Measurements from ENCODE around the gene FAN1. TPM values are rescaled to one million over a fixed set of nuclear protein-coding genes. Genes with fewer than 3 reads are reported as not detected.

FAN1 gene
- total and polyA plus RNA-seq, 2 of the 13 experiments (the other 11 are each of a cell fraction or from before 2014, with no cell fraction given), result 10.8 to 20.1 TPM

DNA sequence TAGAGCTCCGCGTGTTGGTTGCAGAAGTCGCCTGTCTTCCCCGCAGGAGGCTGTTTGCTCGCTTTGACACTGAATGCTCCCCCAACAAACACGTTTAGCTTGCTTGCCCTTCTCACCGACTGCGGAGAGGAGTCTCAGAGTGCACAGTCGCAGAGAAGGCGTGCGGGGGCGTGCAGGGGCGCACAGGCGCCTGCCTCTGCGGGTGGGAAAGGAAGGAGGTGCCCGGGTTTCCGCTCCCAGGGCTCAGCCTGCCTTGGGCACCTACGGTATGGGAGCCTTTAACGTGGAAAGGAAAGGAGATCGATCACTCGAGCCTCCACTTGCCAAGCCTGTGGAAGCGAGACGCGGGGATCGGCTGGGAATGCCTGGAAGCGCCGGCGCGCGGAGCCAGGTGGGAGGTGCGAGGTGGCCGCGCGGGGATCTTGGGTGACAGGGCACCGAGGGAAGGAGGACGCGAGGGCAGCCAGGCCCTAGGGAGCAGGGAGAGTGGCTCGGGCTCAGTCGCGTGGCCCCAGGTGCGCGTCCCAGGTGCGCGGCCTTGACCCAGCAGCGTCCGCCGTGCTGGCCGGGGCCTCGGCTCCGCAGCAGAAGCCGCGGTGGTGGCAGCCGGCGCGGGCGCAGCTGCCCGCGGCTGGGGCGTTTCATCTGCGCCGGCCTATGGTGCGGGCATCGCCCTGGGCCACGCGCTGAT is at the start of gene FAN1 (continued):
- TF ChIP-seq, protein P1, sequence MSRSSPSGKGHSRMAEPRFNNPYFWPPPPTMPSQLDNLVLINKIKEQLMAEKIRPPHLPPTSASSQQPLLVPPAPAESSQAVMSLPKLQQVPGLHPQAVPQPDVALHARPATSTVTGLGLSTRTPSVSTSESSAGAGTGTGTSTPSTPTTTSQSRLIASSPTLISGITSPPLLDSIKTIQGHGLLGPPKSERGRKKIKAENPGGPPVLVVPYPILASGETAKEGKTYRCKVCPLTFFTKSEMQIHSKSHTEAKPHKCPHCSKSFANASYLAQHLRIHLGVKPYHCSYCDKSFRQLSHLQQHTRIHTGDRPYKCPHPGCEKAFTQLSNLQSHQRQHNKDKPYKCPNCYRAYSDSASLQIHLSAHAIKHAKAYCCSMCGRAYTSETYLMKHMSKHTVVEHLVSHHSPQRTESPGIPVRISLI (CRISPR knock-in tag; IDR thresholded peaks at IDR 0.05; ENCODE audit: borderline replicate concordance), result no peak; the same call in 1 of the 2 replicates
- no peak for TF ChIP-seq RORA (CRISPR knock-in tag; IDR thresholded peaks at IDR 0.05)
- no peak for TF ChIP-seq MED13 (CRISPR knock-in tag; IDR thresholded peaks at IDR 0.05)
- TF ChIP-seq, protein P2, sequence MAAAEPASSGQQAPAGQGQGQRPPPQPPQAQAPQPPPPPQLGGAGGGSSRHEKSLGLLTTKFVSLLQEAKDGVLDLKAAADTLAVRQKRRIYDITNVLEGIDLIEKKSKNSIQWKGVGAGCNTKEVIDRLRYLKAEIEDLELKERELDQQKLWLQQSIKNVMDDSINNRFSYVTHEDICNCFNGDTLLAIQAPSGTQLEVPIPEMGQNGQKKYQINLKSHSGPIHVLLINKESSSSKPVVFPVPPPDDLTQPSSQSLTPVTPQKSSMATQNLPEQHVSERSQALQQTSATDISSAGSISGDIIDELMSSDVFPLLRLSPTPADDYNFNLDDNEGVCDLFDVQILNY (CRISPR knock-in tag; conservative IDR thresholded peaks at IDR 0.05), result peak; percentile 62; the same call in 1 of the 2 replicates
- TF ChIP-seq ZNF253 (CRISPR knock-in tag; IDR thresholded peaks at IDR 0.05; ENCODE audit: borderline replicate concordance), result 0 out of 2 replicates have a peak, but pooled peaks have one; percentile 60
- peak; percentile 38; the same call in 1 of the 2 replicates for TF ChIP-seq NFE2 (CRISPR knock-in tag; IDR thresholded peaks at IDR 0.05)
- peak; percentile 93 for TF ChIP-seq REL (CRISPR knock-in tag; conservative IDR thresholded peaks at IDR 0.05)
- TF ChIP-seq, protein P3, sequence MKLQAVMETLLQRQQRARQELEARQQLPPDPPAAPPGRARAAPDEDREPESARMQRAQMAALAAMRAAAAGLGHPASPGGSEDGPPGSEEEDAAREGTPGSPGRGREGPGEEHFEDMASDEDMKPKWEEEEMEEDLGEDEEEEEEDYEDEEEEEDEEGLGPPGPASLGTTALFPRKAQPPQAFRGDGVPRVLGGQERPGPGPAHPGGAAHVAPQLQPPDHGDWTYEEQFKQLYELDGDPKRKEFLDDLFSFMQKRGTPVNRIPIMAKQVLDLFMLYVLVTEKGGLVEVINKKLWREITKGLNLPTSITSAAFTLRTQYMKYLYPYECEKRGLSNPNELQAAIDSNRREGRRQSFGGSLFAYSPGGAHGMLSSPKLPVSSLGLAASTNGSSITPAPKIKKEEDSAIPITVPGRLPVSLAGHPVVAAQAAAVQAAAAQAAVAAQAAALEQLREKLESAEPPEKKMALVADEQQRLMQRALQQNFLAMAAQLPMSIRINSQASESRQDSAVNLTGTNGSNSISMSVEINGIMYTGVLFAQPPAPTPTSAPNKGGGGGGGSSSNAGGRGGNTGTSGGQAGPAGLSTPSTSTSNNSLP (IDR thresholded peaks at IDR 0.05; ENCODE audit: low read depth, low read length), result no peak; the same call in 1 of the 2 replicates
- peak; percentile 56; the same call in 1 of the 2 replicates for TF ChIP-seq GFI1 (CRISPR knock-in tag; IDR thresholded peaks at IDR 0.05; ENCODE audit: borderline replicate concordance)
- peak; percentile 92 for TF ChIP-seq NRL (CRISPR knock-in tag; IDR thresholded peaks at IDR 0.05; ENCODE audit: borderline replicate concordance)
- TF ChIP-seq ZNF335 (CRISPR knock-in tag; IDR thresholded peaks at IDR 0.05), result peak; percentile 92
- TF ChIP-seq, protein P4, sequence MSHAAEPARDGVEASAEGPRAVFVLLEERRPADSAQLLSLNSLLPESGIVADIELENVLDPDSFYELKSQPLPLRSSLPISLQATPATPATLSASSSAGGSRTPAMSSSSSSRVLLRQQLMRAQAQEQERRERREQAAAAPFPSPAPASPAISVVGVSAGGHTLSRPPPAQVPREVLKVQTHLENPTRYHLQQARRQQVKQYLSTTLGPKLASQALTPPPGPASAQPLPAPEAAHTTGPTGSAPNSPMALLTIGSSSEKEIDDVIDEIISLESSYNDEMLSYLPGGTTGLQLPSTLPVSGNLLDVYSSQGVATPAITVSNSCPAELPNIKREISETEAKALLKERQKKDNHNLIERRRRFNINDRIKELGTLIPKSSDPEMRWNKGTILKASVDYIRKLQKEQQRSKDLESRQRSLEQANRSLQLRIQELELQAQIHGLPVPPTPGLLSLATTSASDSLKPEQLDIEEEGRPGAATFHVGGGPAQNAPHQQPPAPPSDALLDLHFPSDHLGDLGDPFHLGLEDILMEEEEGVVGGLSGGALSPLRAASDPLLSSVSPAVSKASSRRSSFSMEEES (CRISPR knock-in tag; IDR thresholded peaks at IDR 0.05), result peak; percentile 71
- TF ChIP-seq, protein P5, sequence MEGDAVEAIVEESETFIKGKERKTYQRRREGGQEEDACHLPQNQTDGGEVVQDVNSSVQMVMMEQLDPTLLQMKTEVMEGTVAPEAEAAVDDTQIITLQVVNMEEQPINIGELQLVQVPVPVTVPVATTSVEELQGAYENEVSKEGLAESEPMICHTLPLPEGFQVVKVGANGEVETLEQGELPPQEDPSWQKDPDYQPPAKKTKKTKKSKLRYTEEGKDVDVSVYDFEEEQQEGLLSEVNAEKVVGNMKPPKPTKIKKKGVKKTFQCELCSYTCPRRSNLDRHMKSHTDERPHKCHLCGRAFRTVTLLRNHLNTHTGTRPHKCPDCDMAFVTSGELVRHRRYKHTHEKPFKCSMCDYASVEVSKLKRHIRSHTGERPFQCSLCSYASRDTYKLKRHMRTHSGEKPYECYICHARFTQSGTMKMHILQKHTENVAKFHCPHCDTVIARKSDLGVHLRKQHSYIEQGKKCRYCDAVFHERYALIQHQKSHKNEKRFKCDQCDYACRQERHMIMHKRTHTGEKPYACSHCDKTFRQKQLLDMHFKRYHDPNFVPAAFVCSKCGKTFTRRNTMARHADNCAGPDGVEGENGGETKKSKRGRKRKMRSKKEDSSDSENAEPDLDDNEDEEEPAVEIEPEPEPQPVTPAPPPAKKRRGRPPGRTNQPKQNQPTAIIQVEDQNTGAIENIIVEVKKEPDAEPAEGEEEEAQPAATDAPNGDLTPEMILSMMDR (CRISPR knock-in tag; IDR thresholded peaks at IDR 0.05), result peak; percentile 47
- TF ChIP-seq, protein P6, sequence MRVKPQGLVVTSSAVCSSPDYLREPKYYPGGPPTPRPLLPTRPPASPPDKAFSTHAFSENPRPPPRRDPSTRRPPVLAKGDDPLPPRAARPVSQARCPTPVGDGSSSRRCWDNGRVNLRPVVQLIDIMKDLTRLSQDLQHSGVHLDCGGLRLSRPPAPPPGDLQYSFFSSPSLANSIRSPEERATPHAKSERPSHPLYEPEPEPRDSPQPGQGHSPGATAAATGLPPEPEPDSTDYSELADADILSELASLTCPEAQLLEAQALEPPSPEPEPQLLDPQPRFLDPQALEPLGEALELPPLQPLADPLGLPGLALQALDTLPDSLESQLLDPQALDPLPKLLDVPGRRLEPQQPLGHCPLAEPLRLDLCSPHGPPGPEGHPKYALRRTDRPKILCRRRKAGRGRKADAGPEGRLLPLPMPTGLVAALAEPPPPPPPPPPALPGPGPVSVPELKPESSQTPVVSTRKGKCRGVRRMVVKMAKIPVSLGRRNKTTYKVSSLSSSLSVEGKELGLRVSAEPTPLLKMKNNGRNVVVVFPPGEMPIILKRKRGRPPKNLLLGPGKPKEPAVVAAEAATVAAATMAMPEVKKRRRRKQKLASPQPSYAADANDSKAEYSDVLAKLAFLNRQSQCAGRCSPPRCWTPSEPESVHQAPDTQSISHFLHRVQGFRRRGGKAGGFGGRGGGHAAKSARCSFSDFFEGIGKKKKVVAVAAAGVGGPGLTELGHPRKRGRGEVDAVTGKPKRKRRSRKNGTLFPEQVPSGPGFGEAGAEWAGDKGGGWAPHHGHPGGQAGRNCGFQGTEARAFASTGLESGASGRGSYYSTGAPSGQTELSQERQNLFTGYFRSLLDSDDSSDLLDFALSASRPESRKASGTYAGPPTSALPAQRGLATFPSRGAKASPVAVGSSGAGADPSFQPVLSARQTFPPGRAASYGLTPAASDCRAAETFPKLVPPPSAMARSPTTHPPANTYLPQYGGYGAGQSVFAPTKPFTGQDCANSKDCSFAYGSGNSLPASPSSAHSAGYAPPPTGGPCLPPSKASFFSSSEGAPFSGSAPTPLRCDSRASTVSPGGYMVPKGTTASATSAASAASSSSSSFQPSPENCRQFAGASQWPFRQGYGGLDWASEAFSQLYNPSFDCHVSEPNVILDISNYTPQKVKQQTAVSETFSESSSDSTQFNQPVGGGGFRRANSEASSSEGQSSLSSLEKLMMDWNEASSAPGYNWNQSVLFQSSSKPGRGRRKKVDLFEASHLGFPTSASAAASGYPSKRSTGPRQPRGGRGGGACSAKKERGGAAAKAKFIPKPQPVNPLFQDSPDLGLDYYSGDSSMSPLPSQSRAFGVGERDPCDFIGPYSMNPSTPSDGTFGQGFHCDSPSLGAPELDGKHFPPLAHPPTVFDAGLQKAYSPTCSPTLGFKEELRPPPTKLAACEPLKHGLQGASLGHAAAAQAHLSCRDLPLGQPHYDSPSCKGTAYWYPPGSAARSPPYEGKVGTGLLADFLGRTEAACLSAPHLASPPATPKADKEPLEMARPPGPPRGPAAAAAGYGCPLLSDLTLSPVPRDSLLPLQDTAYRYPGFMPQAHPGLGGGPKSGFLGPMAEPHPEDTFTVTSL (CRISPR knock-in tag; IDR thresholded peaks at IDR 0.05; ENCODE audit: borderline replicate concordance), result no peak
